Measurements from ENCODE around the gene HECTD4. TPM values are rescaled to one million over a fixed set of nuclear protein-coding genes. Genes with fewer than 3 reads are reported as not detected.

The HECTD4 gene
- total RNA-seq, 1 experiment from 2014 or later: 54.5 TPM

DNA sequence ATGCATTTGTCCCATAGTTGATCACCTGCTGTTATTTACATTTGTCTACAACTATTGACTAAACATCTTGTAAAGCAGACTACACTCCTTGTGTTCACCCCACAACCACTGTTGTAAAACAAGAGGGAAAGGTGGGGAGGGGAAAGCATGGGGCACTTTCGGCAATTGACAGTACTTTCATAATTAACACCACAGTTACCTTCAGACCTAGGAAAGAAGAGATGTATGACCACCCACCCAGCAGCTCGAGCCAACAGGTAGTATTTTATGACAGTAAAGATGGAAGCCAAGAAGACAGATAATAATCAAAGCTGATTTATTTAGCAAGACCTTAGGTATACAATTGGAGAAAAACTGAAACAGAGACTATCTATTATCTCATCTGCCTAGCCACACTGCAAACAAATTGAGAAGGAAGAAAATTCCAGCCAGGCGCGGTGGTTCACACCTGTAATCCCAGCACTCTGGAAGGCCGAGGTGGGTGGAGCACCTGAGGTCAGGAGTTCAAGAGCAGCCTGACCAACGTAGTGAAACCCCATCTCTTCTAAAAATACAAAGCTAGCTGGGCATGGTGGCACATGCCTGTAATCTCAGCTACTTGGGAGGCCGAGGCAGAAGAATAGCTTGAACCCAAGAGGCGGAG, 11.2 kb downstream of the HECTD4 start:
- no peak overlapping the region for H3K27ac Mint-ChIP-seq (ENCODE audit: unreplicated experiment)
- POLR2A ChIA-PET: no interaction called here
- H3K27me3 ChIP-seq (replicated peaks; ENCODE audit: control insufficient read depth, insufficient read depth, low read length): no peaks in the 10 kb centered on the region
- CTCF ChIA-PET: no interaction called here
- no peaks in the 10 kb centered on the region for H3K36me3 ChIP-seq (ENCODE audit: control insufficient read depth, insufficient read depth, low read length)
- H3K4me1 ChIP-seq: peaks cover 13% of the 10 kb centered on the region
- BruUV-seq (replicated peaks): no TSS peak
- peaks cover 5% of the 10 kb centered on the region for H3K36me3 Mint-ChIP-seq (ENCODE audit: insufficient read depth, unreplicated experiment)
- no peak overlapping the region for H3K4me3 Mint-ChIP-seq (ENCODE audit: unreplicated experiment)
- H3K4me1 Mint-ChIP-seq (ENCODE audit: low read depth, unreplicated experiment): peaks cover 6% of the 10 kb centered on the region
- no peaks in the 10 kb centered on the region for H3K27me3 Mint-ChIP-seq (ENCODE audit: insufficient read depth, unreplicated experiment)
- intact Hi-C loops (cut with micrococcal nuclease; ENCODE audit: unreplicated experiment): no loop called here
- no peak overlapping the region for H3K4me3 ChIP-seq (ENCODE audit: low read depth, low read length)
- no peaks in the 10 kb centered on the region for H3K9me3 Mint-ChIP-seq (ENCODE audit: unreplicated experiment)
- H3K9me3 ChIP-seq: no peaks in the 10 kb centered on the region
- TF ChIP-seq, protein P1, sequence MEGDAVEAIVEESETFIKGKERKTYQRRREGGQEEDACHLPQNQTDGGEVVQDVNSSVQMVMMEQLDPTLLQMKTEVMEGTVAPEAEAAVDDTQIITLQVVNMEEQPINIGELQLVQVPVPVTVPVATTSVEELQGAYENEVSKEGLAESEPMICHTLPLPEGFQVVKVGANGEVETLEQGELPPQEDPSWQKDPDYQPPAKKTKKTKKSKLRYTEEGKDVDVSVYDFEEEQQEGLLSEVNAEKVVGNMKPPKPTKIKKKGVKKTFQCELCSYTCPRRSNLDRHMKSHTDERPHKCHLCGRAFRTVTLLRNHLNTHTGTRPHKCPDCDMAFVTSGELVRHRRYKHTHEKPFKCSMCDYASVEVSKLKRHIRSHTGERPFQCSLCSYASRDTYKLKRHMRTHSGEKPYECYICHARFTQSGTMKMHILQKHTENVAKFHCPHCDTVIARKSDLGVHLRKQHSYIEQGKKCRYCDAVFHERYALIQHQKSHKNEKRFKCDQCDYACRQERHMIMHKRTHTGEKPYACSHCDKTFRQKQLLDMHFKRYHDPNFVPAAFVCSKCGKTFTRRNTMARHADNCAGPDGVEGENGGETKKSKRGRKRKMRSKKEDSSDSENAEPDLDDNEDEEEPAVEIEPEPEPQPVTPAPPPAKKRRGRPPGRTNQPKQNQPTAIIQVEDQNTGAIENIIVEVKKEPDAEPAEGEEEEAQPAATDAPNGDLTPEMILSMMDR (IDR thresholded peaks at IDR 0.05; ENCODE audit: insufficient read depth in 1 of 2, low read depth in 1 of 2, low read length in 1 of 2, severe bottlenecking in 1 of 2, unreplicated experiment in 1 of 2): no peak
- DNase-seq: peak in 1 of 2 experiments; percentile 21

DNA sequence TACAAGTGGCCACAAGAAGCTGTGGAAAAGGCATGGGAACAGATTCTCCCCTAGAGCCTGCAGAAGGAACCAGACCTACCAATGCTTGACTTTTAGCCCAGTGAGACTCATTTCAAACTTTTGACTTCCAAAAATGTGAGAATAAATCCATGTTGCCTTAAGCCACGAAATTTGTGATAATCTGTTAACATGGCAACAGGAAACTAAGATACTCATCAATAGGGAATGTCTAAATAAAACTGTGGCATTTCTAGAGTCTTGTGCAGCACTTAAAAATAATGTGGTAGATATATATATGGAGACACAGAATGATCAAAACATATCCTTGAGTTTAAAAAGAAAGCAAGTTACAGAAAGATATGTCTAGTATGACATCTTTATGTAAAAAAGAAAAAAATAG, 12.0 kb downstream of the HECTD4 start:
- no peak for DNase-seq
- Mint-ChIP-seq H3K4me3 (ENCODE audit: unreplicated experiment) (no peak overlapping the region), H3K4me1 (ENCODE audit: low read depth, unreplicated experiment) (peaks cover 6% of the 10 kb centered on the region), H3K27ac (ENCODE audit: unreplicated experiment) (no peak overlapping the region), H3K9me3 (ENCODE audit: unreplicated experiment) (no peaks in the 10 kb centered on the region), H3K27me3 (ENCODE audit: insufficient read depth, unreplicated experiment) (no peaks in the 10 kb centered on the region), H3K36me3 (ENCODE audit: insufficient read depth, unreplicated experiment) (peaks cover 5% of the 10 kb centered on the region)
- Histone ChIP-seq H3K9me3 (no peaks in the 10 kb centered on the region), H3K4me3 (ENCODE audit: low read depth, low read length) (no peak overlapping the region), H3K36me3 (ENCODE audit: control insufficient read depth, insufficient read depth, low read length) (no peaks in the 10 kb centered on the region), H3K4me1 (peaks cover 13% of the 10 kb centered on the region), H3K27me3 (replicated peaks; ENCODE audit: control insufficient read depth, insufficient read depth, low read length) (no peaks in the 10 kb centered on the region)
- intact Hi-C loops (cut with micrococcal nuclease; ENCODE audit: unreplicated experiment): no loop called here
- no TSS peak for BruUV-seq (replicated peaks)
- ChIA-PET POLR2A (no interaction called here), CTCF (no interaction called here)
- TF ChIP-seq, protein P1 (IDR thresholded peaks at IDR 0.05; ENCODE audit: insufficient read depth in 1 of 2, low read depth in 1 of 2, low read length in 1 of 2, severe bottlenecking in 1 of 2, unreplicated experiment in 1 of 2): no peak

DNA sequence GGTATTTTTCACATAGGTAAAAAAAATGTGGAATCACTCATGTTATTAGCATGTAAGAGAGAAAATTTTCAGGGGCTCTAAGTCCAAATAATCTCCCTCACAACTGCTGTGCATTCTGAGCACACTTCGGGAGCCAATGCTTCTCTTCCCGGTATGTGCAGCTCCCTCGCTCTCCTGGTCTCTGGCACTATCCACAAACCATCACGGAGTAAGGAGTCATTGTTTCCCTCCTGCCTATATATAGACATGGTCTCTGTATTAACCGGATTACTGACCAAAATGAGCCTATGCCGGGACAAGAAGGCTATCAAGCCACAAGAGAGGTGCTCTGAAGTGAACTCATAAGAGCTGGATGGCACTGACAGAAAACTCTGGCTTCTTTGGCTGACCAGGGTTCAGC, 13.4 kb downstream of the HECTD4 start:
- DNase-seq: no peak
- H3K27me3 ChIP-seq (replicated peaks; ENCODE audit: control insufficient read depth, insufficient read depth, low read length): no peaks in the 10 kb centered on the region
- peaks cover 7% of the 10 kb centered on the region for H3K4me1 ChIP-seq
- ChIA-PET CTCF (no interaction called here), POLR2A (no interaction called here)
- Mint-ChIP-seq H3K4me3 (ENCODE audit: unreplicated experiment) (no peak overlapping the region), H3K4me1 (ENCODE audit: low read depth, unreplicated experiment) (peaks cover 6% of the 10 kb centered on the region), H3K9me3 (ENCODE audit: unreplicated experiment) (no peaks in the 10 kb centered on the region), H3K27me3 (ENCODE audit: insufficient read depth, unreplicated experiment) (no peaks in the 10 kb centered on the region), H3K27ac (ENCODE audit: unreplicated experiment) (no peak overlapping the region), H3K36me3 (ENCODE audit: insufficient read depth, unreplicated experiment) (no peaks in the 10 kb centered on the region)
- H3K4me3 ChIP-seq (ENCODE audit: low read depth, low read length): no peak overlapping the region
- no peaks in the 10 kb centered on the region for H3K36me3 ChIP-seq (ENCODE audit: control insufficient read depth, insufficient read depth, low read length)
- intact Hi-C loops (cut with micrococcal nuclease; ENCODE audit: unreplicated experiment): no loop called here
- TF ChIP-seq, protein P1 (IDR thresholded peaks at IDR 0.05; ENCODE audit: insufficient read depth in 1 of 2, low read depth in 1 of 2, low read length in 1 of 2, severe bottlenecking in 1 of 2, unreplicated experiment in 1 of 2): no peak
- no peaks in the 10 kb centered on the region for H3K9me3 ChIP-seq
- no TSS peak for BruUV-seq (replicated peaks)

Measured in Caco-2 (cell line).